ENCODE results near the gene ANKRD16. TPM values are rescaled to one million over a fixed set of nuclear protein-coding genes. Genes with fewer than 3 reads are reported as not detected.

Gene ANKRD16
- total and polyA plus RNA-seq, 2 of the 13 experiments (the other 11 are each of a cell fraction or from before 2014, with no cell fraction given) = 8.0 to 11.4 TPM

DNA sequence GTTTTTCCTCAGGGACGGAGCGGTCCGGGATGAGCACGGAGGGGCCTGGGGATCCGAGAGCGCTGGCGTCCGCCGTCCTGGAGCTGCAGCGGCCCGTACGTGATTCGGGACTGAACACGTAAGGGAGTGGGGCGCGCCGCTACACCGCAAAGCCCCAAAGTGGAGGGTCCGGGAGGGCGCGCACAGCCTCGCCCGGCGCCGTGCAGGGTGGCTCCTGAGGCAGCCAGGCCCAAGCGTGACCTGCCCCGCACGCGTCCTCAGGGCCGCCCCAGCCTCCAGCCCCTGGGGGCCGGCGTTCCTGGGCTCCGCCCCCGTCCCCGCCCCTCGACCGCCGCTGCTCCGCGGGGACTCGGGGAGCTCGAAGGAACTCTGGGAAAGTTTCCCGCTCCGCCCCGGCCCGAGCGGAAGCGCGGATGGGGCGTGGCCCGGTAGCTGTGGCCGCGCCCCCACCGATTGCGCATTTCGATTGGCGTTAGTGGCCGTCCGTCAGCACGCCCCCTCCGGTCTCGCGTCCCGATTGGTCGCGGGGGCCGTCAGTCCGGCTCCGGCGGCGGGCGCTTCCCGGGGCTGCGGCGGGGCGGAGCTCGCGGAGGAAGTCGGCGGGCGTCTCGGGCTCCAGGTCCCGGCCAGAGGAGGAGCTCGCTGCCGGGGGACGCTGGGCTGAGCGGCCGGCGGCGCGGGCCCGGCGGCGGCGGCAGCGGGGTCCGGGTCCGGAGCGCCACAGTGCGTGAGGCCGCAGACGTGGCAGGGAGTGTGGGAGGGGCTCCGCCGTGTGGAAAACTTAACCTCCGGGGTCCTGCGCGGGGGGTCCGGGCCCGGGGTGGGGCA, at the start of gene ANKRD16, which contains the start of gene FBH1 (continued):
- TF ChIP-seq MXD3 (CRISPR knock-in tag; IDR thresholded peaks at IDR 0.05) (peak; percentile 86), PITX1 (CRISPR knock-in tag; IDR thresholded peaks at IDR 0.05) (no peak), NFYC (CRISPR knock-in tag; IDR thresholded peaks at IDR 0.05) (peak; percentile 100), ZNF616 (CRISPR knock-in tag; IDR thresholded peaks at IDR 0.05; ENCODE audit: low read depth) (0 out of 2 replicates have a peak, but pooled peaks have one; percentile 66), HIVEP1 (CRISPR knock-in tag; IDR thresholded peaks at IDR 0.05) (peak; percentile 43; the same call in 1 of the 2 replicates), ZNF282 (IDR thresholded peaks at IDR 0.05; ENCODE audit: partially characterized antibody) (no peak), SRY (CRISPR knock-in tag; IDR thresholded peaks at IDR 0.05) (peak; percentile 62; the same call in 1 of the 2 replicates), NR1H2 (CRISPR knock-in tag; IDR thresholded peaks at IDR 0.05; ENCODE audit: borderline replicate concordance, low read depth) (peak; percentile 60; the same call in 1 of the 2 replicates), ZMYM3 (CRISPR knock-in tag; IDR thresholded peaks at IDR 0.05) (no peak), ZFP37 (CRISPR knock-in tag; IDR thresholded peaks at IDR 0.05; ENCODE audit: borderline replicate concordance) (0 out of 2 replicates have a peak, but pooled peaks have one; percentile 33), NFRKB (IDR thresholded peaks at IDR 0.05) (no peak), ELK4 (CRISPR knock-in tag; IDR thresholded peaks at IDR 0.05; ENCODE audit: borderline replicate concordance) (0 out of 2 replicates have a peak, but pooled peaks have one; percentile 16), HES4 (CRISPR knock-in tag; IDR thresholded peaks at IDR 0.05; ENCODE audit: borderline replicate concordance) (peak; percentile 79), MZF1 (CRISPR knock-in tag; IDR thresholded peaks at IDR 0.05; ENCODE audit: borderline replicate concordance) (no peak)
- TF ChIP-seq, protein P1, sequence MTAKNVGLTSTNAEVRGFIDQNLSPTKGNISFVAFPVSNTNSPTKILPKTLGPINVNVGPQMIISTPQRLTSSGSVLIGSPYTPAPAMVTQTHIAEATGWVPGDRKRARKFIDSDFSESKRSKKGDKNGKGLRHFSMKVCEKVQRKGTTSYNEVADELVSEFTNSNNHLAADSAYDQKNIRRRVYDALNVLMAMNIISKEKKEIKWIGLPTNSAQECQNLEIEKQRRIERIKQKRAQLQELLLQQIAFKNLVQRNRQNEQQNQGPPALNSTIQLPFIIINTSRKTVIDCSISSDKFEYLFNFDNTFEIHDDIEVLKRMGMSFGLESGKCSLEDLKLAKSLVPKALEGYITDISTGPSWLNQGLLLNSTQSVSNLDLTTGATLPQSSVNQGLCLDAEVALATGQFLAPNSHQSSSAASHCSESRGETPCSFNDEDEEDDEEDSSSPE (CRISPR knock-in tag; IDR thresholded peaks at IDR 0.05) = peak; percentile 82
- TF ChIP-seq, protein P2, sequence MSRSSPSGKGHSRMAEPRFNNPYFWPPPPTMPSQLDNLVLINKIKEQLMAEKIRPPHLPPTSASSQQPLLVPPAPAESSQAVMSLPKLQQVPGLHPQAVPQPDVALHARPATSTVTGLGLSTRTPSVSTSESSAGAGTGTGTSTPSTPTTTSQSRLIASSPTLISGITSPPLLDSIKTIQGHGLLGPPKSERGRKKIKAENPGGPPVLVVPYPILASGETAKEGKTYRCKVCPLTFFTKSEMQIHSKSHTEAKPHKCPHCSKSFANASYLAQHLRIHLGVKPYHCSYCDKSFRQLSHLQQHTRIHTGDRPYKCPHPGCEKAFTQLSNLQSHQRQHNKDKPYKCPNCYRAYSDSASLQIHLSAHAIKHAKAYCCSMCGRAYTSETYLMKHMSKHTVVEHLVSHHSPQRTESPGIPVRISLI (CRISPR knock-in tag; IDR thresholded peaks at IDR 0.05; ENCODE audit: borderline replicate concordance) = 0 out of 2 replicates have a peak, but pooled peaks have one; percentile 15
- TF ChIP-seq, protein P3, sequence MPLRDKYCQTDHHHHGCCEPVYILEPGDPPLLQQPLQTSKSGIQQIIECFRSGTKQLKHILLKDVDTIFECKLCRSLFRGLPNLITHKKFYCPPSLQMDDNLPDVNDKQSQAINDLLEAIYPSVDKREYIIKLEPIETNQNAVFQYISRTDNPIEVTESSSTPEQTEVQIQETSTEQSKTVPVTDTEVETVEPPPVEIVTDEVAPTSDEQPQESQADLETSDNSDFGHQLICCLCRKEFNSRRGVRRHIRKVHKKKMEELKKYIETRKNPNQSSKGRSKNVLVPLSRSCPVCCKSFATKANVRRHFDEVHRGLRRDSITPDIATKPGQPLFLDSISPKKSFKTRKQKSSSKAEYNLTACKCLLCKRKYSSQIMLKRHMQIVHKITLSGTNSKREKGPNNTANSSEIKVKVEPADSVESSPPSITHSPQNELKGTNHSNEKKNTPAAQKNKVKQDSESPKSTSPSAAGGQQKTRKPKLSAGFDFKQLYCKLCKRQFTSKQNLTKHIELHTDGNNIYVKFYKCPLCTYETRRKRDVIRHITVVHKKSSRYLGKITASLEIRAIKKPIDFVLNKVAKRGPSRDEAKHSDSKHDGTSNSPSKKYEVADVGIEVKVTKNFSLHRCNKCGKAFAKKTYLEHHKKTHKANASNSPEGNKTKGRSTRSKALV (CRISPR knock-in tag; IDR thresholded peaks at IDR 0.05) = peak; percentile 70
- TF ChIP-seq, protein P4, sequence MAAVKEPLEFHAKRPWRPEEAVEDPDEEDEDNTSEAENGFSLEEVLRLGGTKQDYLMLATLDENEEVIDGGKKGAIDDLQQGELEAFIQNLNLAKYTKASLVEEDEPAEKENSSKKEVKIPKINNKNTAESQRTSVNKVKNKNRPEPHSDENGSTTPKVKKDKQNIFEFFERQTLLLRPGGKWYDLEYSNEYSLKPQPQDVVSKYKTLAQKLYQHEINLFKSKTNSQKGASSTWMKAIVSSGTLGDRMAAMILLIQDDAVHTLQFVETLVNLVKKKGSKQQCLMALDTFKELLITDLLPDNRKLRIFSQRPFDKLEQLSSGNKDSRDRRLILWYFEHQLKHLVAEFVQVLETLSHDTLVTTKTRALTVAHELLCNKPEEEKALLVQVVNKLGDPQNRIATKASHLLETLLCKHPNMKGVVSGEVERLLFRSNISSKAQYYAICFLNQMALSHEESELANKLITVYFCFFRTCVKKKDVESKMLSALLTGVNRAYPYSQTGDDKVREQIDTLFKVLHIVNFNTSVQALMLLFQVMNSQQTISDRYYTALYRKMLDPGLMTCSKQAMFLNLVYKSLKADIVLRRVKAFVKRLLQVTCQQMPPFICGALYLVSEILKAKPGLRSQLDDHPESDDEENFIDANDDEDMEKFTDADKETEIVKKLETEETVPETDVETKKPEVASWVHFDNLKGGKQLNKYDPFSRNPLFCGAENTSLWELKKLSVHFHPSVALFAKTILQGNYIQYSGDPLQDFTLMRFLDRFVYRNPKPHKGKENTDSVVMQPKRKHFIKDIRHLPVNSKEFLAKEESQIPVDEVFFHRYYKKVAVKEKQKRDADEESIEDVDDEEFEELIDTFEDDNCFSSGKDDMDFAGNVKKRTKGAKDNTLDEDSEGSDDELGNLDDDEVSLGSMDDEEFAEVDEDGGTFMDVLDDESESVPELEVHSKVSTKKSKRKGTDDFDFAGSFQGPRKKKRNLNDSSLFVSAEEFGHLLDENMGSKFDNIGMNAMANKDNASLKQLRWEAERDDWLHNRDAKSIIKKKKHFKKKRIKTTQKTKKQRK (IDR thresholded peaks at IDR 0.05; ENCODE audit: low read length) = peak; percentile 78; the same call in 1 of the 2 replicates
